ENCODE results near the gene AGAP3. TPM values are rescaled to one million over a fixed set of nuclear protein-coding genes. Genes with fewer than 3 reads are reported as not detected.

Gene AGAP3
- total RNA-seq, 2 donors from 2014 or later = 80.3 to 112 TPM

- 4% methylated on average over 30 of the region's 30 CpGs for WGBS
- intact Hi-C loops (cut with DNase I) = loop anchor here (10.0 kb wide), 1 partner anchor 124 kb away; no protein-coding TSS in a partner anchor
- peak overlapping the region in 1 of 2 donors; percentile 80 for H3K4me3 ChIP-seq
- H3K27ac ChIP-seq = peak overlapping the region; percentile 83
- DNase-seq (ENCODE audit: low spot score) = peak; percentile 74
- H3K27me3 ChIP-seq (replicated peaks; ENCODE audit: insufficient read depth) = no peaks in the 10 kb centered on the region
- TF ChIP-seq POLR2AphosphoS5 (IDR thresholded peaks at IDR 0.05) (peak; percentile 70), CTCF (IDR thresholded peaks at IDR 0.05) (no peak), POLR2A (IDR thresholded peaks at IDR 0.05) (peak; percentile 57)
- no peaks in the 10 kb centered on the region for H3K9me3 ChIP-seq
- no peaks in the 10 kb centered on the region for H3K36me3 ChIP-seq
- H3K4me1 ChIP-seq (replicated peaks) = peaks cover 16% of the 10 kb centered on the region
These were observed 2.8 kb downstream of the AGAP3 start for GRCh38 chr7:151088856-151089699.

- 72% methylated on average over 22 of the region's 22 CpGs for WGBS
- Histone ChIP-seq H3K4me3 (peak overlapping the region in 1 of 2 donors; percentile 80), H3K27ac (peak overlapping the region; percentile 83), H3K27me3 (replicated peaks; ENCODE audit: insufficient read depth) (no peaks in the 10 kb centered on the region), H3K36me3 (no peaks in the 10 kb centered on the region), H3K4me1 (replicated peaks) (peaks cover 16% of the 10 kb centered on the region), H3K9me3 (no peaks in the 10 kb centered on the region)
- TF ChIP-seq CTCF (IDR thresholded peaks at IDR 0.05) (no peak), POLR2A (IDR thresholded peaks at IDR 0.05) (no peak), POLR2AphosphoS5 (IDR thresholded peaks at IDR 0.05) (no peak)
- intact Hi-C loops (cut with DNase I) = loop anchor here (10.0 kb wide), 1 partner anchor 125 kb away; no protein-coding TSS in a partner anchor
- DNase-seq (ENCODE audit: low spot score) = no peak
These were observed 3.8 kb downstream of the AGAP3 start for GRCh38 chr7:151089893-151090730.

- no peak for DNase-seq (ENCODE audit: low spot score)
- Histone ChIP-seq H3K27ac (no peak overlapping the region), H3K36me3 (no peaks in the 10 kb centered on the region), H3K9me3 (no peaks in the 10 kb centered on the region), H3K4me1 (replicated peaks) (peaks cover 16% of the 10 kb centered on the region), H3K4me3 (no peak overlapping the region), H3K27me3 (replicated peaks; ENCODE audit: insufficient read depth) (no peaks in the 10 kb centered on the region)
- TF ChIP-seq POLR2A (IDR thresholded peaks at IDR 0.05) = no peak
- TF ChIP-seq CTCF (IDR thresholded peaks at IDR 0.05) = no peak
- no peak for TF ChIP-seq POLR2AphosphoS5 (IDR thresholded peaks at IDR 0.05)
- intact Hi-C loops (cut with DNase I) = no loop called here
- WGBS = 83% methylated on average over 7 of the region's 7 CpGs
These were observed 4.7 kb downstream of the AGAP3 start for GRCh38 chr7:151091003-151091402.

- TF ChIP-seq CTCF (IDR thresholded peaks at IDR 0.05) (peak in 1 of 4 experiments; percentile 10), POLR2A (IDR thresholded peaks at IDR 0.05) (no peak)
- H3K9me3 ChIP-seq = no peaks in the 10 kb centered on the region
- no peak overlapping the region for H3K27ac ChIP-seq
- DNase-seq (ENCODE audit: low spot score) = no peak
- H3K36me3 ChIP-seq = no peaks in the 10 kb centered on the region
- peaks cover 16% of the 10 kb centered on the region for H3K4me1 ChIP-seq (replicated peaks)
- H3K27me3 ChIP-seq (replicated peaks; ENCODE audit: insufficient read depth) = no peaks in the 10 kb centered on the region
- intact Hi-C loops (cut with DNase I) = no loop called here
- WGBS = 48% methylated on average over 5 of the region's 6 CpGs
- H3K4me3 ChIP-seq = no peak overlapping the region
These were observed 5.2 kb downstream of the AGAP3 start for GRCh38 chr7:151091431-151091830.

Data from prostate gland (tissue), 2 donors.